ENCODE measurements around the gene CRTAP. TPM values are rescaled to one million over a fixed set of nuclear protein-coding genes. Genes with fewer than 3 reads are reported as not detected.
"Not testable (repeated sequence)": the region's sequence is repeated elsewhere in the genome, so short reads cannot be mapped to it uniquely, and the experiment has no call there.

The CRTAP gene
- 98.1 and 140 TPM in 2 replicates for total RNA-seq

GRCh38 chr3:33113772-33114621 lies at the start of gene CRTAP:
CRTAP (plus strand) TSS chr3:33114014; CDS start chr3:33114078, 64 bp downstream.
- peak; percentile 61 to 98 for DNase-seq (ENCODE audit: low read depth in 2 of 2)

GRCh38 chr3:33064929-33065328 lies 48.9 kb upstream of the CRTAP start:
- no peak for DNase-seq (ENCODE audit: low read depth in 2 of 2)

GRCh38 chr3:33067484-33067883 lies 46.3 kb upstream of the CRTAP start:
- no peak for DNase-seq (ENCODE audit: low read depth in 2 of 2)

GRCh38 chr3:33069862-33070261 lies 44.0 kb upstream of the CRTAP start:
- not testable (repeated sequence) for DNase-seq (ENCODE audit: low read depth in 2 of 2)

- no peak for DNase-seq (ENCODE audit: low read depth in 2 of 2)
Measured at GRCh38 chr3:33071181-33071580, 42.6 kb upstream of the CRTAP start.

GRCh38 chr3:33071946-33072345 lies 41.9 kb upstream of the CRTAP start:
- DNase-seq (ENCODE audit: low read depth in 2 of 2) = no peak

- peak; percentile 40 to 76 for DNase-seq (ENCODE audit: low read depth in 2 of 2)
Measured at GRCh38 chr3:33074217-33075067, 39.4 kb upstream of the CRTAP start.

- DNase-seq (ENCODE audit: low read depth in 2 of 2) = no peak
Measured at GRCh38 chr3:33075995-33076394, 37.8 kb upstream of the CRTAP start.

GRCh38 chr3:33076952-33077351 lies 36.9 kb upstream of the CRTAP start:
- DNase-seq (ENCODE audit: low read depth in 2 of 2) = no peak

GRCh38 chr3:33077976-33078375 lies 35.8 kb upstream of the CRTAP start:
- no peak for DNase-seq (ENCODE audit: low read depth in 2 of 2)

GRCh38 chr3:33079813-33080212 lies 34.0 kb upstream of the CRTAP start:
- DNase-seq (ENCODE audit: low read depth in 2 of 2) = not testable (repeated sequence)

GRCh38 chr3:33081812-33082211 lies 32.0 kb upstream of the CRTAP start:
- no peak for DNase-seq (ENCODE audit: low read depth in 2 of 2)

GRCh38 chr3:33083958-33084357 lies 29.9 kb upstream of the CRTAP start:
- DNase-seq (ENCODE audit: low read depth in 2 of 2) = no peak

GRCh38 chr3:33088691-33089090 lies 25.1 kb upstream of the CRTAP start:
- no peak for DNase-seq (ENCODE audit: low read depth in 2 of 2)

- DNase-seq (ENCODE audit: low read depth in 2 of 2) = no peak
Measured at GRCh38 chr3:33089515-33089914, 24.3 kb upstream of the CRTAP start.

- no peak for DNase-seq (ENCODE audit: low read depth in 2 of 2)
Measured at GRCh38 chr3:33091746-33092145, 22.1 kb upstream of the CRTAP start.

- DNase-seq (ENCODE audit: low read depth in 2 of 2) = no peak
Measured at GRCh38 chr3:33092496-33093254, 21.1 kb upstream of the CRTAP start.

- DNase-seq (ENCODE audit: low read depth in 2 of 2) = no peak
Measured at GRCh38 chr3:33093847-33094246, 20.0 kb upstream of the CRTAP start.

GRCh38 chr3:33095436-33095835 lies 18.4 kb upstream of the CRTAP start:
- no peak for DNase-seq (ENCODE audit: low read depth in 2 of 2)

GRCh38 chr3:33096093-33096868 lies 17.5 kb upstream of the CRTAP start:
- peak in 1 of 2 donors; percentile 42 for DNase-seq (ENCODE audit: low read depth in 2 of 2)

- no peak for DNase-seq (ENCODE audit: low read depth in 2 of 2)
Measured at GRCh38 chr3:33099109-33099645, 14.6 kb upstream of the CRTAP start.

All from dermis microvascular lymphatic vessel endothelial cell (primary cell).